OCI-LY3 (cell line): ENCODE results near the gene ROR1.

Source experiments
- CTCF ChIP-seq: fragments of 200-600, 300-600 bp; sonication (generic); IDR thresholded peaks from 2 replicates; pipeline ENCODE4 v1.5.1; 2014; ENCODE audit warnings: antibody characterized with exemption, low read length, low read depth
- EZH2phosphoT487 ChIP-seq: fragments of 200-600 bp; shearing (Covaris generic); IDR thresholded peaks from 2 replicates; pipeline ENCODE4 v1.6.1; 2018; ENCODE audit warnings: antibody characterized with exemption, mixed run types, low read depth

DNA sequence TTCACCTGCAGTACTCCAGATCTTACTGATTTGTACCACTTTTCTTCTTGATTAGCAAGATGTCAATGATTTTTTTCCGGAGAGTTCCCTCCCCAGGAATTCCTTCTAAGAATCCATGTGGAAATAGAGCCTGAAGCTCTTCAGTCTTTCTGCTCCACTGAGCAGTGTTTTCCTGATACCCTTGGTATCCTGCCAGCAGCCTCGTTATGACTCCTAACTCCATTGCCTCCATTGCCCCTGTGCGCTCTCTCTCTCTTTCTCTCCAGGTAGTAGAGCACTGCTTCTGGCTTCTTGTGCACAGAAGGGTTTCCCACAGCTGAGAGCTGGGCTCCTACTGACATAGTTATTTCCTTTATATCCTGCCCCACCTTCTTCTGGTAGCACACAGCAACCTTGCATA is 441.8 kb downstream of the ROR1 start:
- TF ChIP-seq CTCF: no peak
- TF ChIP-seq EZH2phosphoT487: no peak
